PFSK-1 (cell line): ENCODE measurements around the gene SMTNL1.

ENCODE experiments used
- FOXP2 ChIP-seq: optimal IDR thresholded peaks from 2 replicates; pipeline ENCODE3; 2011; ENCODE audit warnings: borderline replicate concordance, control low read depth, inconsistent platforms; ENCODE audit not compliant: insufficient read depth; ENCODE audit errors: extremely low read length, extremely low read depth
- POLR2AphosphoS5 ChIP-seq: IDR thresholded peaks from 2 replicates; pipeline ENCODE4 v1.6.1; 2012; ENCODE audit warnings: low read depth, mild to moderate bottlenecking, control low read depth, low read length, moderate library complexity
- REST ChIP-seq, 2 experiments: IDR thresholded peaks; 2 replicates each; pipeline versions ENCODE4 v1.6.1 to v1.8.0; 2011 to 2012; ENCODE audit warnings: low read depth in 2 of 2, low read length in 2 of 2, control low read depth in 1 of 2, inconsistent platforms in 1 of 2, mild to moderate bottlenecking in 1 of 2, moderate library complexity in 1 of 2; ENCODE audit not compliant: insufficient read depth in 1 of 2
- SIN3A ChIP-seq: IDR thresholded peaks from 2 replicates; pipeline ENCODE4 v1.6.1; 2012; ENCODE audit warnings: mild to moderate bottlenecking, low read length, moderate library complexity, borderline replicate concordance; ENCODE audit not compliant: insufficient read depth
- TAF1 ChIP-seq: IDR thresholded peaks from 2 replicates; pipeline ENCODE4 v1.6.1; 2012; ENCODE audit warnings: low read length, control low read depth, borderline replicate concordance; ENCODE audit not compliant: insufficient read depth

The SMTNL1 gene

GRCh38 chr11:57551941-57552340, 14.5 kb downstream of the SMTNL1 start:
- no peak for TF ChIP-seq FOXP2
- no peak for TF ChIP-seq SIN3A
- no peak for TF ChIP-seq TAF1
- TF ChIP-seq POLR2AphosphoS5: no peak
- TF ChIP-seq REST (IDR thresholded peaks at IDR 0.05; ENCODE audit: insufficient read depth in 1 of 2, low read depth in 2 of 2, low read length in 2 of 2): no peak

GRCh38 chr11:57552479-57552878, 15.1 kb downstream of the SMTNL1 start:
- TF ChIP-seq REST (IDR thresholded peaks at IDR 0.05; ENCODE audit: insufficient read depth in 1 of 2, low read depth in 2 of 2, low read length in 2 of 2): no peak
- no peak for TF ChIP-seq TAF1
- TF ChIP-seq SIN3A: no peak
- TF ChIP-seq FOXP2: no peak
- TF ChIP-seq POLR2AphosphoS5: no peak

GRCh38 chr11:57555393-57555792, 18.0 kb downstream of the SMTNL1 start:
- TF ChIP-seq FOXP2 (no peak), POLR2AphosphoS5 (no peak), TAF1 (no peak), REST (IDR thresholded peaks at IDR 0.05; ENCODE audit: insufficient read depth in 1 of 2, low read depth in 2 of 2, low read length in 2 of 2) (no peak), SIN3A (no peak)

- TF ChIP-seq POLR2AphosphoS5 (no peak), REST (IDR thresholded peaks at IDR 0.05; ENCODE audit: insufficient read depth in 1 of 2, low read depth in 2 of 2, low read length in 2 of 2) (no peak), SIN3A (no peak), TAF1 (no peak), FOXP2 (no peak)
Measured at GRCh38 chr11:57556041-57556440, 18.6 kb downstream of the SMTNL1 start.

GRCh38 chr11:57560146-57560545, 22.8 kb downstream of the SMTNL1 start:
- TF ChIP-seq FOXP2 (no peak), POLR2AphosphoS5 (no peak), TAF1 (no peak), SIN3A (no peak), REST (IDR thresholded peaks at IDR 0.05; ENCODE audit: insufficient read depth in 1 of 2, low read depth in 2 of 2, low read length in 2 of 2) (no peak)
